CD14-positive monocyte (primary cell): ENCODE measurements around the gene SMG6. TPM values are rescaled to one million over a fixed set of nuclear protein-coding genes. Genes with fewer than 3 reads are reported as not detected.

Experiments used
- DNase-seq, 3 donors: peaks; one replicate each; pipeline ENCODE4 v3.0.0-alpha.2; 2011 to 2022
- H2AFZ ChIP-seq: 2 replicates; pipeline ENCODE4 v1.6.0; 2012; ENCODE audit warnings: mild to moderate bottlenecking, low read depth, low read length, inconsistent platforms; ENCODE audit not compliant: insufficient read depth, poor library complexity, severe bottlenecking
- H3K27ac ChIP-seq, 2 donors: 1 replicate in 1 of 2; 2 replicates in 1 of 2; pipeline ENCODE4 v1.5.1; 2012 to 2013; ENCODE audit warnings: low read length in 2 of 2, control low read depth in 1 of 2, inconsistent platforms in 1 of 2, low read depth in 1 of 2, mild to moderate bottlenecking in 1 of 2
- H3K27me3 ChIP-seq, 2 donors: one replicate each; pipeline versions ENCODE4 v1.6.0 to v1.6.1; 2011 to 2013; ENCODE audit warnings: low read length in 2 of 2; ENCODE audit not compliant: control insufficient read depth in 2 of 2, insufficient read depth in 2 of 2
- H3K36me3 ChIP-seq, 2 donors: replicated peaks in 1 of 2; 1 replicate in 1 of 2; 2 replicates in 1 of 2; pipeline versions ENCODE4 v1.5.1 to v1.6.1; 2012 to 2013; ENCODE audit warnings: low read length in 2 of 2, control low read depth in 1 of 2, inconsistent platforms in 1 of 2, mild to moderate bottlenecking in 1 of 2; ENCODE audit not compliant: insufficient read depth in 2 of 2, control insufficient read depth in 1 of 2
- H3K4me1 ChIP-seq, 2 donors: 1 replicate in 1 of 2; 2 replicates in 1 of 2; pipeline versions ENCODE4 v1.5.1 to v1.6.1; 2012 to 2013; ENCODE audit warnings: low read length in 2 of 2, control low read depth in 1 of 2, inconsistent platforms in 1 of 2, mild to moderate bottlenecking in 1 of 2, moderate library complexity in 1 of 2; ENCODE audit not compliant: insufficient read depth in 2 of 2, control insufficient read depth in 1 of 2
- H3K4me2 ChIP-seq: replicated peaks from 2 replicates; pipeline ENCODE3; 2012; ENCODE audit warnings: low read length, moderate library complexity, mild to moderate bottlenecking; ENCODE audit not compliant: poor library complexity, severe bottlenecking; ENCODE audit errors: extremely low read depth
- H3K4me3 ChIP-seq, 3 experiments: fragments of 200-600 bp in 1 of 3; sonication (generic) in 1 of 3; replicated peaks in 1 of 3; 1 replicate in 2 of 3; 2 replicates in 1 of 3; pipeline ENCODE4 v1.5.1; 2011 to 2013; ENCODE audit warnings: low read length in 3 of 3, mild to moderate bottlenecking in 3 of 3, control low read depth in 2 of 3, low read depth in 2 of 3, inconsistent platforms in 1 of 3, moderate library complexity in 1 of 3
- H3K79me2 ChIP-seq: 2 replicates; pipeline ENCODE4 v1.6.0; 2012; ENCODE audit warnings: mild to moderate bottlenecking, control low read depth, inconsistent platforms, low read length, moderate library complexity; ENCODE audit not compliant: insufficient read depth
- H3K9ac ChIP-seq: 2 replicates; pipeline ENCODE4 v1.6.0; 2017; ENCODE audit warnings: low read length, mild to moderate bottlenecking; ENCODE audit not compliant: insufficient read depth, poor library complexity, severe bottlenecking
- H3K9me3 ChIP-seq, 2 donors: replicated peaks in 1 of 2; 1 replicate in 1 of 2; 2 replicates in 1 of 2; pipeline versions ENCODE4 v1.5.1 to v1.6.1; 2012 to 2013; ENCODE audit warnings: low read length in 2 of 2, control low read depth in 1 of 2; ENCODE audit not compliant: control insufficient read depth in 1 of 2, insufficient read depth in 1 of 2
- H4K20me1 ChIP-seq: 2 replicates; pipeline ENCODE4 v1.6.0; 2012; ENCODE audit warnings: mild to moderate bottlenecking, low read length, control low read depth, moderate library complexity; ENCODE audit not compliant: insufficient read depth
- H3K27ac Mint-ChIP-seq, 7 donors: one replicate each; pipeline ENCODE4 v1.8.0; 2020; ENCODE audit warnings: mild to moderate bottlenecking in 7 of 7, mixed read lengths in 7 of 7, moderate library complexity in 6 of 7, inconsistent platforms in 2 of 7
- H3K27me3 Mint-ChIP-seq, 3 donors: one replicate each; pipeline ENCODE4 v1.8.0; 2021 to 2022; ENCODE audit warnings: low read depth in 3 of 3, mild to moderate bottlenecking in 3 of 3, mixed read lengths in 3 of 3, moderate library complexity in 3 of 3, inconsistent platforms in 1 of 3
- H3K36me3 Mint-ChIP-seq, 2 donors: one replicate each; pipeline ENCODE4 v1.8.0; 2020; ENCODE audit warnings: mixed read lengths in 2 of 2, inconsistent platforms in 1 of 2, mild to moderate bottlenecking in 1 of 2
- H3K4me1 Mint-ChIP-seq: one replicate; pipeline ENCODE4 v1.8.0; 2020; ENCODE audit warnings: mild to moderate bottlenecking, mixed read lengths
- H3K4me3 Mint-ChIP-seq, 2 donors: one replicate each; pipeline ENCODE4 v1.8.0; 2020; ENCODE audit warnings: mild to moderate bottlenecking in 2 of 2, mixed read lengths in 2 of 2, moderate library complexity in 1 of 2
- H3K9me3 Mint-ChIP-seq, 7 donors: one replicate each; pipeline ENCODE4 v1.8.0; 2020 to 2022; ENCODE audit warnings: mixed read lengths in 7 of 7, mild to moderate bottlenecking in 6 of 7, moderate library complexity in 6 of 7, inconsistent platforms in 2 of 7
- WGBS: methylation state at CpG from one replicate; pipeline ENCODE4 v1.1.5; 2013; ENCODE audit warnings: missing lambda C conversion rate; ENCODE audit not compliant: insufficient coverage; 5-methylcytosine and 5-hydroxymethylcytosine counted together
- intact Hi-C, 2 donors: fragments of 100-400 bp; cut with micrococcal nuclease; formaldehyde crosslinking; loops; one replicate each; pipeline versions ENCODE4 v1.15.0 to v1.15.1; 2023
- polyA plus RNA-seq, 3 donors: library from polyadenylated mRNA; depleted of rRNA in 1 of 3; unstranded in 2 of 3; stranded (reverse) in 1 of 3; fragments of 300-500 nt in 2 of 3; fragments of >200 nt in 1 of 3; fragmentation: Illumina TruSeq in 2 of 3; gene quantifications; 1 replicate in 2 of 3; 2 replicates in 1 of 3; pipeline ENCODE4 v1.2.3, GENCODE V29; 2012 to 2021
- TF ChIP-seq, protein P1 (sequence below): fragments of 200-600 bp; IDR thresholded peaks from one replicate; pipeline ENCODE4 v1.8.0; 2022; ENCODE audit warnings: antibody characterized with exemption, mild to moderate bottlenecking

Gene SMG6
- polyA plus RNA-seq, 3 donors = 0.67 to 7.1 (median 1.1) TPM

DNA sequence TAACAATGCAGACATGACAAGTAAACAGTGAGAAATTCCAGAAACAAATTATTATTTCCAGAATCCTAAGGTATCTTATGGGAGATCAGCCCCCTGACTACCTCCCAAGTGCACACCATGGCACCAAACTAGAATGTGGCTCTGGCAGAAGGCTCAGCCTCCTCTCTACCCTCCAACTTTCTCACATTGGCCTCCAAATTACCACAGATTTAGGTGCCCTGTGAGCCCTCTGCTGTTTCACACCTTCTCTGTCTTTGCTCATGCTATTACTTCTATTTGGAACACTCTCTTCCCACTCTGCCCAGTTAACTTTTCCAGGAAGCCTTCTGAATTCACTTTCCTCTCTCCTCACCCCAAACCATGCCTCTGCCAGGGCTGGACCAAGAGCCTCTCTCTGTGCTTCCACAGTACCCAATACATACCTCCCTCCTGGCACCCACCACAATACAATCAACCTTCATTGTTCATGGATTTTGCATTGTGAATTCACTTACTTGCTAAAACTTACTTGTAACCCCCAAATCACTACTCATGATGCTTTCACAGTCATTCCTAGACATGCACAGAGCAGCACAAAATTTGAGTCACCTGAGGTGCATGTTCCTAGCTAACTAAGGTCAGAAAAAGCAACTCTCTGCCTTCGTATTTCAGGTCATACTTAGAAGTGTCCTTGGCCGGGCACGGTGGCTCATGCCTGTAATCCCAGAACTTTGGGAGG lies 31.4 kb downstream of the SMG6 start:
- no peaks in the 10 kb centered on the region for H4K20me1 ChIP-seq
- no peak for DNase-seq
- Mint-ChIP-seq H3K27ac (no peak overlapping the region), H3K4me1 (no peaks in the 10 kb centered on the region), H3K27me3 (no peaks in the 10 kb centered on the region), H3K36me3 (peaks cover 44 to 67% of the 10 kb centered on the region in 2 donors), H3K9me3 (no peaks in the 10 kb centered on the region), H3K4me3 (no peak overlapping the region)
- H3K4me1 ChIP-seq = no peaks in the 10 kb centered on the region
- intact Hi-C loops = no loop called here
- H3K9ac ChIP-seq = no peak overlapping the region
- no peak overlapping the region for H3K27ac ChIP-seq
- no peaks in the 10 kb centered on the region for H3K79me2 ChIP-seq
- no peaks in the 10 kb centered on the region for H3K9me3 ChIP-seq
- TF ChIP-seq, protein P1, sequence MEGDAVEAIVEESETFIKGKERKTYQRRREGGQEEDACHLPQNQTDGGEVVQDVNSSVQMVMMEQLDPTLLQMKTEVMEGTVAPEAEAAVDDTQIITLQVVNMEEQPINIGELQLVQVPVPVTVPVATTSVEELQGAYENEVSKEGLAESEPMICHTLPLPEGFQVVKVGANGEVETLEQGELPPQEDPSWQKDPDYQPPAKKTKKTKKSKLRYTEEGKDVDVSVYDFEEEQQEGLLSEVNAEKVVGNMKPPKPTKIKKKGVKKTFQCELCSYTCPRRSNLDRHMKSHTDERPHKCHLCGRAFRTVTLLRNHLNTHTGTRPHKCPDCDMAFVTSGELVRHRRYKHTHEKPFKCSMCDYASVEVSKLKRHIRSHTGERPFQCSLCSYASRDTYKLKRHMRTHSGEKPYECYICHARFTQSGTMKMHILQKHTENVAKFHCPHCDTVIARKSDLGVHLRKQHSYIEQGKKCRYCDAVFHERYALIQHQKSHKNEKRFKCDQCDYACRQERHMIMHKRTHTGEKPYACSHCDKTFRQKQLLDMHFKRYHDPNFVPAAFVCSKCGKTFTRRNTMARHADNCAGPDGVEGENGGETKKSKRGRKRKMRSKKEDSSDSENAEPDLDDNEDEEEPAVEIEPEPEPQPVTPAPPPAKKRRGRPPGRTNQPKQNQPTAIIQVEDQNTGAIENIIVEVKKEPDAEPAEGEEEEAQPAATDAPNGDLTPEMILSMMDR = no peak
- peaks cover 18 to 56% of the 10 kb centered on the region in 2 donors for H3K36me3 ChIP-seq
- WGBS = 87% methylated on average over 3 of the region's 3 CpGs
- H3K4me3 ChIP-seq = no peak overlapping the region
- no peak overlapping the region for H3K4me2 ChIP-seq
- H2AFZ ChIP-seq = no peak overlapping the region
- no peaks in the 10 kb centered on the region for H3K27me3 ChIP-seq

DNA sequence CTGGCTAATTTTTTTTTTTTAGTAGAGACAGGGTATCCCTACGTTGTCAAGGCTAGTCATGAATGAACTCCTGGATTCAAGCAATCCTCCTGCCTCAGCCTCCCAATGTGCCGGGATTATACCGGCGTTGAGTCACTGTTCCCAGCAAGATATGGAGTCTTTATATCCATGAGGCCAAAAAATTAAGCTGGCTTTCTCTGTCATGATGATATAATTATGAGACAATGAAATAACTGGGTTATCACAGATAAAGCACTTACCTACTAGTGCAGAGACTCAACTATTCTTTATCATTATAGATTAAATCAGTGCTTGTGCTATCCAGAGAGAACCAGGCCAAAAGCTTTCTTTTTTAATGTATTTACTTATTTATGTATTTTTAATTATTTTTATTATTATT lies 36.2 kb downstream of the SMG6 start:
- no peak overlapping the region for H3K9ac ChIP-seq

More for the DNA sequence above, 36.2 kb downstream of the SMG6 start:
- H3K27me3 ChIP-seq = no peaks in the 10 kb centered on the region
- H3K79me2 ChIP-seq = no peaks in the 10 kb centered on the region
- H3K4me3 ChIP-seq = no peak overlapping the region
- H3K36me3 Mint-ChIP-seq = peaks cover 33 to 65% of the 10 kb centered on the region in 2 donors
- no peak for DNase-seq
- no peaks in the 10 kb centered on the region for H3K9me3 Mint-ChIP-seq
- H3K36me3 ChIP-seq = peaks cover 9 to 50% of the 10 kb centered on the region in 2 donors
- intact Hi-C loops = no loop called here
- H3K4me1 ChIP-seq = no peaks in the 10 kb centered on the region
- H3K27ac Mint-ChIP-seq = peak overlapping the region in 1 of 7 donors; percentile 21
- no peak overlapping the region for H3K27ac ChIP-seq
- H4K20me1 ChIP-seq = no peaks in the 10 kb centered on the region
- H3K4me3 Mint-ChIP-seq = no peak overlapping the region
- no peaks in the 10 kb centered on the region for H3K9me3 ChIP-seq
- H3K27me3 Mint-ChIP-seq = no peaks in the 10 kb centered on the region
- H3K4me1 Mint-ChIP-seq = peaks cover 11% of the 10 kb centered on the region
- H3K4me2 ChIP-seq = no peak overlapping the region
- WGBS = 86% methylated on average over 1 of the region's 4 CpGs
- no peak overlapping the region for H2AFZ ChIP-seq
- TF ChIP-seq, protein P1 = no peak
